Stimulated activated CD4-positive, alpha-beta T cell treated with anti-CD3 and anti-CD28 coated beads, TNF-alpha, amount 100 ng/mL, for 24 hours (primary cell): Measurements from ENCODE around the gene TRIM44.
"Not testable (repeated sequence)": the region's sequence is repeated elsewhere in the genome, so short reads cannot be mapped to it uniquely, and the experiment has no call there.

Experiments
- DNase-seq, 3 experiments: peaks; one replicate each; pipeline ENCODE4 v3.0.0-alpha.2; 2020; ENCODE audit warnings: low read depth in 3 of 3

Gene TRIM44

DNA sequence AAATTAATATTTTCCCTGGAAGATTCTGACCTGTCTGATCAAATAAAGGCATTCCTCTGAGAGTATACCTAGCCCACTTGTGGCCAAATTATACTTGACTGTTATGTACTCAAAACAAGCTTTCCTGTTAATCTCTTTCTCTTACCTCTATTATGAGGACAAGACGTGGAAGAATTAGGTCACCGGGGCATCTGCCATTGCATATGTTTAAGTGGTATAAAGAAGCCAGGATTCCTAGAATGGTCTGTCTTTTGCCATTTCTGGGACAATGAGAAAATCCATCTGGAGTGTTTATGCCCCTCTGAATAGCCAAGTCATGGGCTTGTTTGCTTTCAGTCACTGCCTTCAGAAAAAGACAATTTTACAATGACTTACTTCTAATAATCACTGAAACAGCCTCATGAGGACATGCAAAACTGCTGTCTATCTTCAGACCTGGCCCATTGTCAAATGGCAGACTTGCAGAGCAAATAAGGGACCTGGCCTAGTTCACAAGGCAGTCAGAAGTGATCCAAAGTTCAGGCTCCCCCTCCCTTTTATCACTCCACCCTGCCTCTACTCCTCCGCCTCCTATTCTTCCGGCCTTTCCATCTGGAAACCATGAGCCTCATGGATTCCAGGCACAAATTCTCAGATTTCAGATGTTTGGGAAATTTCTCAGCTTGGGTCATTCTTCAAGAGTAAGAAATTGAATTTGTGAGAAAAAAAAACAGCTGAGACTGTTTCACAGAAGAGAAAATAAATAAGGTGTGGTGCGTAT lies 153.2 kb downstream of the TRIM44 start:
- DNase-seq = no peak

DNA sequence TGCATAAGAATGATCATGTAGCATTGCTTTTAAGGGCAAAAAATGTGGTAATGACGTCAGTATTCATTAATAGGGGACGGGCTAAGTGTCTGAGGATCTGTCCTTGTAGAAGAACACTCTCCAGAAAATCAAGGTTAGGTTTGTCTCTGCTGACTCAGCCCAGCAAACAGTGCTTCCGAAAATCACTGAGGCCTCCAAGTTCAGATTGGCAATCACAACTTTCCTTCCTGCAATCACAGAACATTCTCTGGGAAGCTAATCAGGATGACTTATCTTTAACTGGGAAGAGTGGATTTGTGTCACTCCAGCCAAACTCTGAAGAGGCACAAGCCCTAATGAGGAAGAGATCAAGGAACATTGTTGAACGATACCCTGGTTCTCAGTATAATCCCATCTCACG lies 158.0 kb downstream of the TRIM44 start:
- DNase-seq = no peak

DNA sequence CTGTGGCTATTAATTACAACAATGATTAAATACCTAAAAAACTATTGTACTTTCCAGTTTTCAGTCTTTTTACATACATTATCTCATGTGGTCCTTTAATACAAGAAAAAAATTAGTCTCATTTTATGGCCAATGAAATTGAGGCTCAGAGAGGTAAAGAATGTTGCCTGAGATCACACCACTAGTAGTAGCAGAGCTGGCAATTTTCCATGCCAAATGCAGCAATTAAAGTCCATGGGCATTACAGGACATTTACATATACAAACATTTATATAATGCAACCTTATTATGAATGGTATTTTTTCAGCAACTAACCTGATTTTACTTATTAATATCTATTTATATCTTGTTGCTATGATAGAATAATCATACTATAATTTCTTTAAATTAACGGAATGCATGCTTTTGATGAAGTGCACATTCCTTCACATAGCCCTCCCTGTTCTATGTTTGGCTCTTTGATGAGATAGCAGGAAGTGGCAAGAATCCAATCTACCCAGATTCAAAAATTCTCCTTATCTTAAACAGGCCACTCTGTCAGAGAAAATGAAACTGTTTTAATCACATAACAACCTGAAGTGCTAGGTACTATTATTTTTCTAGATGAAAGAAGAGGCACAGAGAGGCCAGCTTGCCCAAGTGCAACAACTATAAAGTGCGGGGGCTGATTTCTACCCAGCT lies 160.4 kb downstream of the TRIM44 start:
- DNase-seq = no peak

DNA sequence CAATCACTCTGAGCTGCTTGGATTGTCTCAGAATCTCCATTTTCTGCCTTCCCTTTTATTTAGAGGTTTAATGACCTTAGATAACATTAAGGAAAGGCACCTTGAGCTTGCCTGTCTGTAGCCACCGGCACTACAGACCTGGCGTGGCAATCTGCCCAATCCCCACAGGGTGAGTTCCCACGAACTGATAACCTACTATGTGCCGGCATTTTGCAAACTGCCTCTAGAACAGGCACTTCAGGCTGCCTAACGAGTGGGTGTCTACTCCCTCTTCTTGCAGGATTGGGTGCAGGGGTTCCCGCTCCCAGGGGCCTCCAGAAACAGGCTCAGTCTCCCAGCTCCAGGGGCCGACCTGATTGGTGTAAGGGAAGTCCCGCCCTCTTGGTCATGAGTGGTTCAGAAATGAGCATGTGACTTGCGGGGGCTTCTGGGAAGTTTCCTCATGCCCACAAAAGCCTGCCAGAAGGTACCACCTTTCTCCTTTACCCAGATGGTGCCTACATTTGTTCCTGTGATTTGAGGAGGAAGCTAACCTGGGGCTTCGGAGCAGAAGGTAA lies 161.2 kb downstream of the TRIM44 start:
- DNase-seq = no peak

- no peak for DNase-seq
These were observed 162.8 kb downstream of the TRIM44 start for GRCh38 chr11:35825386-35825785.

GRCh38 chr11:35826006-35826405 lies 163.4 kb downstream of the TRIM44 start:
- DNase-seq = no peak

- no peak for DNase-seq
These were observed 164.4 kb downstream of the TRIM44 start for GRCh38 chr11:35826949-35827348.

- DNase-seq = no peak
These were observed 173.6 kb downstream of the TRIM44 start for GRCh38 chr11:35836205-35836604.

- no peak for DNase-seq
These were observed 175.5 kb downstream of the TRIM44 start for GRCh38 chr11:35838071-35838470.

DNA sequence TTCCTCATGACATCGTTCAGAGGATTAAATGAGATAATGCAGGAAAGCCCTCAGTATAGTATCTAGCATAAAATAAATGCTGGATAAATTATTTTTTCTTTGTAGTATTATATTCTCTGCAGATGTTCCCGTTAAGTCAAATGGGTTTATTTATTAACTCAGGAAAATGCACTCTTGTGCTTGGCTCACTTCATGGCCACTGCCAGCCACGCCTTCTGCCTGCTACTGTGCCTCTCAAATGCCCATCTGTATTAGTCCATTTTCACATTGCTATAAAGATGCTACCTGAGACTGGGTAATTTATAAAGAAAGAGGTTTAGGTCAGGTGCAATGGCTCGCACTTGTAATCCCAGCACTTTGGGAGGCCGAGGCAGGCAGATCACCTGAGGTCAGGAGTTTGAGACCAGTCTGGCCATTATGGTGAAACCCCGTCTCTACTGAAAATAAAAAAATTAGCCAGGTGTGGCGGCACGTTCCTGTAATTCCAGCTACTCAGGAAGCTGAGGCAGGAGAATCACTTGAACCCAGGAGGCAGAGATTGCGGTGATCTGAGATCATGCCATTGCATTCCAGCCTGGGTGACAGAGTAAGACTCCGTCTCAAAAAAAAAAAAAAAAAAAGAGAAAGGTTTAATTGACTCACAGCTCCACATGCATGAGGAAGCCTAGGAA lies 176.3 kb downstream of the TRIM44 start:
- DNase-seq = not testable (repeated sequence)

DNA sequence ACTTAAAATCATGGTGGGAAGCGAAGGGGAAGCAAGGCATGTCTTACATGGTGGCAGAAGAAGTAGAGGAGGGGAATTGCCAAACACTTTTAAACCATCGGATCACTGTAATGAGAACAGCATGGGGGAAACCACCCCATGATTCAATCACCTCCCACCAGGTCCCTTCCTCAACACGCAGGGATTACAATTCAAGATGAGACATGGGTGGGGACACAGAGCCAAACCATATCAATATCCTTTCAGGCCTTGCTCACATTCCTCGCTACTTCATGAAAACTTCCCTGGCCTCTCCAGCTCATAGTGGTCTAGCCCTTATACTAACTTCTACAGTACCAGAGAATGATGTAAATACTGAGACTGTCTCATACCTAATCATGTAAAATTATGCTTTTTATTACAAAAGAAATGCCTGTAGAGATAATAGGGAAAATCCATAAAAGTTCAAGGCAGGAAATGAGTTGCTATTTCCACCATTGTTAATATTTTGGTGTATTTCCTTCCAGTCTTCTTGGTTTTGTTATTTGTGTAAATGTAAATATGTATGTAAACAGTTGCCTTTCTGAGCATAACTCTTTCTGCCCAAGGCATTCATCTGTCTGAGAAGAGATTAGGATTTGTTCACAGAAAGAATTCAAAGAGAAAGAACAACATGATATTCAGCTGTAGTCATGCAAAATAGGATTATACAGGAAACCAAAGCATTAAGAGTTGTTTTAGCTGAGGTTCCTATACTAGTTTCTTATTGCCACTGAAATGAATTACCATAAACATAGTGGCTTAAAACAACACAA lies 177.0 kb downstream of the TRIM44 start:
- no peak for DNase-seq

- DNase-seq = no peak
These were observed 179.2 kb downstream of the TRIM44 start for GRCh38 chr11:35841733-35842132.

DNA sequence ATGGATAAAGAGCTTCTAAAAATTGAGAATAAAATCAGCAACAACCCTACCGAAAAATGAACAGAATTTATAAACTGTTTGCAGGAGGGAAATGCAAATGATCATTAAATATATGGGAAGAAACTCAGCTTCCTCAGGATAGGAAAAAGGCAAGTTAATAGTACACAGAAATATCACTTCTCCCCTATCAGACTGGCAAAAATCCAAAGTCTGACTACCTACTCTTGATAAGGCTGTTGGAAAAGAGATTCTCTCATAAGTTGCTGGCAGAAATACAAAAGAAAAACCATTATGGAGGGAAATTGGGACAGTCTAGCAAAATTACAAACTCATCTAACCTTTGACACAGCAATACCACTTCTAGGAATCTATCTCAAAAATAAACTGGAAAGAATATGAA lies 180.4 kb downstream of the TRIM44 start:
- DNase-seq = no peak

- no peak for DNase-seq
These were observed 182.0 kb downstream of the TRIM44 start for GRCh38 chr11:35844579-35844978.

- no peak for DNase-seq
These were observed 183.3 kb downstream of the TRIM44 start for GRCh38 chr11:35845860-35846259.

GRCh38 chr11:35846874-35847273 lies 184.3 kb downstream of the TRIM44 start:
- no peak for DNase-seq

DNA sequence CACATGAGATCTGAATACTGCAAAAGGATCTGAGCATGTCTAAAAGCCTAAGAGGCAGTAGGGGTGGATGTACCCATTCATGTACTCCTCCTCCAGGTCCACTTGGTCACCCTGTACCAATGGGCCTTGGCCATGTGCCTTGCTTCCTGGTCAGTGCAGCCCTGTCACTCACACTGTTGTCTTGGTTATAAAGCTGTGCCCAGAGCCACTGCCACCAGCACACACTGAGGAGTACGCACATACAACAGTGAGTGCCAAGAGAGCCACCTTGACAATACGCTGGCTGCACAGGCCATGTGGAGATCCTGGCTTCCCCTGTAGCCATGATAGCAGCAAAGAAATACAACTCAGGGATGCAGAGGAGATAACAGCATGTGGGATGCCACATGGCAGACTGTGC lies 184.9 kb downstream of the TRIM44 start:
- no peak for DNase-seq

GRCh38 chr11:35848616-35849015 lies 186.0 kb downstream of the TRIM44 start:
- no peak for DNase-seq

DNA sequence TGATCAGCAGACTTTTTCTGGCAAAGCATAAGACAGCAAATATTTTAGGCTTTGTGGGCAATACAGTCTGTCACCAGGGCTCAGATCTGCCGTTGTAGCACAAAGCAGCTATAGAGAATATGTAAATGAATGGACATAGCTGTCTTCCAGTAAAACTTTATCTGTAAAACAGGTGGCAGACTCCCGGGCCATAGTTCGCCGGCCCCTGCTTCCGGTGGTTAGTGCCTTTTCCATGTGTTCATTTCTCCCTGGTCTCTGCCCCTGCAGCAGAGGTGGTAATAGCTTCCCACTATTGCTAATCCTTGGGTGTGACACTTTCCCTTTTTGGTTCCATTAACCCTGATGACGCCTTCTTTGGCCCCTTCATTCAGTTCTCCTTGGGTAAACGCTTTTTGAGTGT lies 187.6 kb downstream of the TRIM44 start:
- DNase-seq = no peak

DNA sequence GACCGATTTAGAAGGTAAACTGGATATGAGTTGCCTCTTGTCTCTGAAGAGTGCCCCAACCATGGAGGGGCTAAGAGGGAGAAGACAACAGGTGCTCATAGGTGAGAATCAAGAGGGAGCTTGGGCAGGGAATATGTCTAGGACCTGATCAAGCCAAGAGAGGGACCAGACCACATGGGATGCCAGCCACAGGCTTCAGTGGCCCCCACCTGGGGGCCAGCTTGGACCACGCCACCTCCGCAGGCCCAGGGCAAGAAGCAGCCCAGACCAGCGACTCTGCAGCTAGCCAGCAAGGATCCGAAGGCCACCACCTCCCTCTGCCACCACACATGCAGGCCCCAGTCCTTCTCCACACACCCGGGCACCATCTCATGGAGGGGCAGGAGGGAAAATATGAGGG lies 188.8 kb downstream of the TRIM44 start:
- no peak for DNase-seq

DNA sequence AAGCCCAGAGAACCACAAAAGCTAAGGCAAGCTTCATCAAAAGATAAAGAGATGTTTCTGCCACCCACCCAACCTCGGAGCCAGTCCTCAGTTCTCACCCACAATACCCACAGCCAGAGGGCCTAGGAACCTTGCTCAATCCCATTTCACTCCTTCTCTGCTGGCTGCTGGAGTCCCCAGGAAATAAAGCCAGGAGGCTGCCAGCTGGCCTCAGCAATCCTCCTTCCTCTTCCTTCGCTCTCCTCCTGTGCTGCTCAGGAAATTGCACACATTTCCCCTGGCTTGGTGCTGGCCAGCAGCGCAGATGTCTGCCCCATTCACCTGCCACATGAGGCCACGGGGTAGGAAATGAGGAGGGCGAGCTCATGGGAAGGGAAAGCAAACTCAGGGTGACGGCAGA lies 189.5 kb downstream of the TRIM44 start:
- no peak for DNase-seq

DNA sequence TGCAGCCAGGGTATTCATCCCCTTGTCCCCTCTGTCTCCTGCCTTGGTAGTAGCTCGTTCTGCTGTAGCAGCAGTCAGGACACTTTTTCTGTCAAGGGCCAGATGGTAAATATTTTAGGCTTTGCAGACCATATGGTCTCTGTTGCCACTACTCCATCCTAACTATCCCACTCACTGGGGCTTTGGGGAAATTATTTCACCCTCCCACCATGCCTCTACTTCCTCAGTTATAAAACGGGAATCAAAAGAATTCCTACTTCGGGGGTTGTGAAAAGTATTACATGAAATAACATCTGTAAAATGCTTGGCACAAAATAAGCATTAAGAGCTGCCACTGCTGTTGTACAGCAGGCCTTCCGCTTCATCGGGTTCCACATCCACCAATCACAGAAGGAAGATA lies 191.4 kb downstream of the TRIM44 start:
- no peak for DNase-seq
